Rectal smooth muscle tissue (tissue), 1 donor: Measurements from ENCODE around the gene IL19.

Source experiments
- H3K27ac ChIP-seq: one replicate; pipeline ENCODE4 v1.7.0; 2013; ENCODE audit warnings: low read depth, low read length, inconsistent platforms
- H3K27me3 ChIP-seq: one replicate; pipeline ENCODE4 v1.7.0; 2013; ENCODE audit warnings: low read length; ENCODE audit not compliant: control insufficient read depth, insufficient read depth
- H3K36me3 ChIP-seq: one replicate; pipeline ENCODE4 v1.7.0; 2013; ENCODE audit warnings: low read length; ENCODE audit not compliant: control insufficient read depth, insufficient read depth
- H3K4me1 ChIP-seq: one replicate; pipeline ENCODE4 v1.7.0; 2013; ENCODE audit warnings: low read length; ENCODE audit not compliant: control insufficient read depth, insufficient read depth
- H3K4me3 ChIP-seq: one replicate; pipeline ENCODE4 v1.7.0; 2013; ENCODE audit warnings: low read length
- H3K9ac ChIP-seq: one replicate; pipeline ENCODE4 v1.7.0; 2013; ENCODE audit warnings: low read length

Gene IL19, protein sequence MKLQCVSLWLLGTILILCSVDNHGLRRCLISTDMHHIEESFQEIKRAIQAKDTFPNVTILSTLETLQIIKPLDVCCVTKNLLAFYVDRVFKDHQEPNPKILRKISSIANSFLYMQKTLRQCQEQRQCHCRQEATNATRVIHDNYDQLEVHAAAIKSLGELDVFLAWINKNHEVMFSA

DNA sequence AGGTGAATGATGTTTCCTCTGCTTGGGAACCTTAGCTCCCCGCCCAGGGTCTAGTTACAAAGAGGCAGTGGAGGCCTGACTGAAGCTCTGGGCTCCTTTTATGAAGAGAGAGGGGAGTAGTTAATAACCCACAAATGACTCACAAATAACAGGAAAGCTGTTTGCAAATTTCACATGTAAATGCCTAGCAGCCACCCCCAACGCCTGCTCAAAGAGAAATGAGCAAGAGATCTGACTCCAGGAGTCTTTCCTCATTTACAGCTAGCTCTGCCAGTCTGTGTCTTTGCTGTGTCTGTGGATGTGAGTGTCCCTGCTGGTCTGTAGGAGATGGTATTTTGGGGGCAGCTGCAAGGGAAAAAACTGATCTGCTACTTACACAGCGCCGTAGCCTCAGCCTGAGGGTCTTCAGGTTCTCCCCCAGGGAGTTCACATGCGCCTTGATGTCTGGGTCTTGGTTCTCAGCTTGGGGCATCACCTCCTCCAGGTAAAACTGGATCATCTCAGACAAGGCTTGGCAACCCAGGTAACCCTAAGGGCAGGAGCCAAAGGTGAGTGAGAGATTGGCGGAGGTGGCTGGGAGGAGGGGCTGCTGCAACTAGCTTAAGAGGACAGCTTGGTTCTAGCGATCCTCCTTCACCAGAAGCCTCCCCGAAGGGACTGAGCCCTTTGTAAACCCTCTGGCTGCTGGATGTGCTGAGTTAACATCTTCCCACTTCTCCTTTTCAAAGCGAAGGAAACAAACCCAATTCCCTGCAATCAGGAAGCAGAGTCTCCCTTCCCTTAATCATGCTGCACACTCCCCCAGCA is at the start of gene IL19:
Gene IL19 (plus strand): TSS at position 243 of the 807 bp plus-strand sequence. CDS start 65,890 bp downstream, outside the sequence.
- H3K27me3 ChIP-seq, result no peaks in the 10 kb centered on the region
- H3K4me1 ChIP-seq, result no peaks in the 10 kb centered on the region
- no peak within 1 kb of the TSS for H3K9ac ChIP-seq
- no peak within 1 kb of the TSS for H3K4me3 ChIP-seq
- no peak within 1 kb of the TSS for H3K27ac ChIP-seq
- H3K36me3 ChIP-seq, result no peaks in the 10 kb centered on the region

DNA sequence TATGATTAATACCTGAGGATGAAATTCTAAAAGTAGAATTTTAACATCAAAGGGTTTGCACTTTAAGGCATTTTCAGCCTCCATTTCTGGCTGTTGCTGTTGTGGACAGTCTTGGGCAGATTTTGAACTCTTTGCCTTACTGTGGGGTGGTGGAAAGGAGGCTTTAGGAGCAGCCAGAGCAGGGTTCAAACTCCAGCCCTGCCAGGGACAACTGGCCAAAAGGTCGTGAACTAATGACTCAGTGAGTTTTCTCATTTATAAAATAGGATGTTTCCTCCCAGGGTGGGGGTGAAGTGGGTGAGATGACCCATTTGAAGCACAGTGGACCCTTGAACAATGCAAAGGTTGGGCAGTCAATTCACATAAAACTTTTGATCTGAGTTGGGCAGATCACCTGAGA is 49.1 kb upstream of the IL19 start:
- Histone ChIP-seq H3K36me3 (no peaks in the 10 kb centered on the region), H3K27me3 (no peaks in the 10 kb centered on the region), H3K9ac (no peak overlapping the region), H3K4me3 (no peak overlapping the region), H3K27ac (no peak overlapping the region), H3K4me1 (peaks cover 8% of the 10 kb centered on the region)

DNA sequence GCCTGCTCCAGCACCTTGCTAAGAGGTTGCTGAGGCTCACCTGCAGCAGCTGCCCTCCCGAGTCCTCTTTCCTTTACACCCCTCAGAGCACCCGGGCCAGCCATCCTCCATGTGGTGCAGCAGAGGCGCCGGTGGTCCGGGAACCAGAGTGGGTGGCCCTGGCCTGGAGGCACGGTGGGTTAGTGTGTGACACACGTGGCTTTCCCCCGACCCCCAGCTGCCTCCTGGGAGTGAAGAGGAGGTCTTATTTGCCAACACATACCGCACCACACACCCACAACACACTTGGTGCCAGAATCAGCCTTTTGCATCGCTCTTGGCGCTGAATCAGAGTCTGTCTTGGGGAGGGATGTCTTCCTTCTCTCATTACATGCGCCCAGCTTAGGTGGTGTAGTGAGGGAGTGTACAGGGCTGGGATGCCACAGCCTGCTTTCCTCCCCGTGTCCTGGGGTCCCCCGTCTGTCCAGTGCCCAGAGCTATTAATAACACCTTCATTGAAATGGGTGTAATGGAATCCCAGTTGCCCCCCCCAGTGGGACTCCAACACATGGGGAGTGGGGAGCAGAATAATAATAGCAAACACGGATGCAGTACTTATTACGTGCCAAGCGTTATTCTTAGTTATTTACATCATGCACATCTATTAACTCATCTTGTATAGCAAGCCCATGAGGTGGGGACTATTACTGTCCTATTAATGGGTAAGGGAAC is 47.7 kb upstream of the IL19 start:
- Histone ChIP-seq H3K27me3 (no peaks in the 10 kb centered on the region), H3K4me3 (no peak overlapping the region), H3K36me3 (no peaks in the 10 kb centered on the region), H3K4me1 (peaks cover 9% of the 10 kb centered on the region), H3K27ac (no peak overlapping the region), H3K9ac (no peak overlapping the region)

DNA sequence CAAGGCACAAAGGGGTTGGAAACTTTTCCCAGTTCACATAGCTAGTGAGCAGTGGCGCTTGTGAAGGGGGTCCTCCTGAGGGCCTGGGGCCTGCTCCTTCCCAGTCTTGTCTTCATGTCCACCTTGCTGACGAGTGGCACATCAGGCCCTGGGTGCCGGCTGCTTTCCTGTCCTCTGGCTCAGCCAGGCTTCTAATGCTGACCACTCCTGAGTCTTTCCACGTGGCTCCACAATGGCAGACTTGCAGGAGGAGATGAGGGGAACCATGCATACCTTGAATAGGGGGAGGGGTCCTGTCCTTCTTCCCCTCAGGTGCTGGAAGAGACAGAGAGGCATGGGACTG is 47.1 kb upstream of the IL19 start:
- H3K4me1 ChIP-seq, result peaks cover 11% of the 10 kb centered on the region
- no peaks in the 10 kb centered on the region for H3K36me3 ChIP-seq
- no peak overlapping the region for H3K27ac ChIP-seq
- H3K9ac ChIP-seq, result no peak overlapping the region
- no peak overlapping the region for H3K4me3 ChIP-seq
- H3K27me3 ChIP-seq, result no peaks in the 10 kb centered on the region

GRCh38 chr1:206723805-206724472 is 46.6 kb upstream of the IL19 start:
- Histone ChIP-seq H3K9ac (no peak overlapping the region), H3K36me3 (no peaks in the 10 kb centered on the region), H3K4me3 (no peak overlapping the region), H3K27ac (peak overlapping the region; percentile 15), H3K27me3 (no peaks in the 10 kb centered on the region), H3K4me1 (peaks cover 11% of the 10 kb centered on the region)

GRCh38 chr1:206725109-206725963 is 45.2 kb upstream of the IL19 start:
- Histone ChIP-seq H3K36me3 (peaks cover 9% of the 10 kb centered on the region), H3K9ac (no peak overlapping the region), H3K27me3 (no peaks in the 10 kb centered on the region), H3K4me1 (peaks cover 11% of the 10 kb centered on the region), H3K4me3 (no peak overlapping the region), H3K27ac (no peak overlapping the region)

DNA sequence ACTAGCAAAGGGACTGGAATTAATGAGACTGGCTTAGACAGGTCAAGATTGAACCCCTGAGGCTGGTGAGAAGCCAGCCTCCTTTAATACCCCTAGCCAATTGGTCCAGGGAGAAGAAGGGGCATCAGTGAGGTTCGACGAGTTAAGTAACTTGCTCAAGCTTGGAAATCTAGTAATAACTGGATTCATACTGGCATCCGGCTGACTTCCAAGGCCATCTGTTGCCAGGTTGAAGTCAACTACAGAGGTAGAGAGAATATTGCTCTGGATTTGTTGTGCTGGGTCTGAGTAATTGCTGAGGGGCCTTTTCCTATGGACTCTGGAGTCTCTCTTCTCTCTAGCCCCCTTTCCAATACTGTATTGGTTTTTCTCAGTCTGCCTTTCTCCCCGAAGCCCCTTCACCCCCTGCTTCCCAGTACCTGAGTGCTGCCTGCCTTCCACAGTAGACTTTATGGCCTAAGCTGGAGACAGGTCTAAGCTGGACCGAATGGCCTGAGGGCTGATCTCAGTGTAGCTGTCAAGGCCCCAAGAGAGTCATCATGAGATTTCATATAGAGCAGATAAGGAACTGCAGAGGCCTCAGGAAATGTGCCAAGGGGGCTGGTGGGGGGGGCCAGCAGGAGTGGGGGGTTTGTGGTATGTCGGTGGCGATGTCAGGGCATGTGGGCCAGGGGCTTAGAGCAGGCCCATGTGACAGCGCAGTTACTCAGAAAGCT is 42.4 kb upstream of the IL19 start:
- no peaks in the 10 kb centered on the region for H3K27me3 ChIP-seq
- peaks cover 27% of the 10 kb centered on the region for H3K36me3 ChIP-seq
- H3K4me3 ChIP-seq, result no peak overlapping the region
- H3K4me1 ChIP-seq, result peaks cover 11% of the 10 kb centered on the region
- H3K27ac ChIP-seq, result no peak overlapping the region
- H3K9ac ChIP-seq, result no peak overlapping the region

- no peak overlapping the region for H3K9ac ChIP-seq
- peaks cover 10% of the 10 kb centered on the region for H3K4me1 ChIP-seq
- peaks cover 30% of the 10 kb centered on the region for H3K36me3 ChIP-seq
- no peak overlapping the region for H3K4me3 ChIP-seq
- H3K27ac ChIP-seq, result no peak overlapping the region
- H3K27me3 ChIP-seq, result no peaks in the 10 kb centered on the region
Observed at GRCh38 chr1:206728697-206728987, 41.9 kb upstream of the IL19 start.

DNA sequence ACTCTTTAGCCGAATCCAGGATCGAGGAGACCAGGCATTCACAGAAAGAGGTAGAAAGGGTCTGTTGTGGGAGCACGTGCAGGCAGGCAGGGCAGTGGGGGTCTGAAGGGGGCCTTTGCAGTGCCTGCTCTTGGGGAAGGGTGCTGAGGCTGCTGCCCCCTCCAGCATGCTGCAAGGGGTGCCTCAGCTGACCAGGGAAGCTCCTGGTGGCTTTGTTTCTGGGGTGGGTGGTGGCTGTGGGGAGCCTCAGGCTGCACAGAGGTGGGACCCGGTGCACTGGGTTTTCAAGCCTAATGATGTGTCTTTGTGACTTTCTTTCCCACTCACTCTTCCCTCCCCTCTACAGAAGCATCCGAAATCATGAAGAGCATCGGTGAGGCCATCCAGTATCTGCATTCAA is 41.5 kb upstream of the IL19 start:
- no peak overlapping the region for H3K4me3 ChIP-seq
- H3K9ac ChIP-seq, result no peak overlapping the region
- peaks cover 32% of the 10 kb centered on the region for H3K36me3 ChIP-seq
- no peaks in the 10 kb centered on the region for H3K27me3 ChIP-seq
- no peak overlapping the region for H3K27ac ChIP-seq
- peaks cover 6% of the 10 kb centered on the region for H3K4me1 ChIP-seq

DNA sequence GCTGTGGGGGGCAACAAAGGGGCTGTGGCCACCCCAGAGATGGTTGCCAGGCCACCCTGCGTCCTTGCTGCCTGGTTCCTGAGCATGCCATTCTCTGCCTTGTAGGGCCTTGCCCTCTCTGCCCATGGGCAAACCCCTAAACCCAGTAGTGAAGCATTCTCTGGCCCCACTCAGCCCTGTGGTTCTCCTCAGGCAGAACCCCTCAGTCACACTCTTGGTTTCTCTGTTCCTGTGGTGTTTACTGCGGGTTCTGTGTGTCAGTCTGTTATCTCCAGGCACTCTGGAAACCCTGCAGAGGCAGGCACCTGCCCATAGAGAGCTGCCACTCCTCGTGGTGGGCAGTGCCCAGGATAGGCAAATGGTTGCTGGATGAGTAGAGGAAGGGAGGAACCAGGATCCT is 41.1 kb upstream of the IL19 start:
- H3K36me3 ChIP-seq, result peaks cover 32% of the 10 kb centered on the region
- H3K27me3 ChIP-seq, result no peaks in the 10 kb centered on the region
- H3K4me1 ChIP-seq, result peaks cover 6% of the 10 kb centered on the region
- no peak overlapping the region for H3K27ac ChIP-seq
- H3K9ac ChIP-seq, result no peak overlapping the region
- H3K4me3 ChIP-seq, result no peak overlapping the region

DNA sequence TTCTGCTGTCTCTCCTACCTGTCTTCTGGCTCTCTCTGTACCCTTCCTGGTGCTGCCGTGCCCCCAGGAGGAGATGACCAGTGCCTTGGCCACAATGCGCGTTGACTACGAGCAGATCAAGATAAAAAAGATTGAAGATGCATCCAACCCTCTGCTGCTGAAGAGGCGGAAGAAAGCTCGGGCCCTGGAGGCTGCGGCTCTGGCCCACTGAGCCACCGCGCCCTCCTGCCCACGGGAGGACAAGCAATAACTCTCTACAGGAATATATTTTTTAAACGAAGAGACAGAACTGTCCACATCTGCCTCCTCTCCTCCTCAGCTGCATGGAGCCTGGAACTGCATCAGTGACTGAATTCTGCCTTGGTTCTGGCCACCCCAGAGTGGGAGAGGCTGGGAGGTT is 38.1 kb upstream of the IL19 start:
- H3K4me1 ChIP-seq, result peaks cover 3% of the 10 kb centered on the region
- peaks cover 34% of the 10 kb centered on the region for H3K36me3 ChIP-seq
- H3K27ac ChIP-seq, result no peak overlapping the region
- no peaks in the 10 kb centered on the region for H3K27me3 ChIP-seq
- no peak overlapping the region for H3K4me3 ChIP-seq
- no peak overlapping the region for H3K9ac ChIP-seq
